Measurements from ENCODE around the gene SEMA3F. TPM values are rescaled to one million over a fixed set of nuclear protein-coding genes. Genes with fewer than 3 reads are reported as not detected.

SEMA3F gene
- 183 and 242 TPM in 2 replicates for total RNA-seq

GRCh38 chr3:50154840-50155490 lies at the start of gene SEMA3F:
Gene SEMA3F, plus strand, starts transcription at chr3:50155324. Its CDS starts 4,299 bp downstream, at chr3:50159623.

GRCh38 chr3:50190936-50191660 lies 36.0 kb downstream of the SEMA3F start, which contains the start of gene GNAT1:
Gene GNAT1, plus strand, starts transcription at chr3:50191610. Its CDS starts 116 bp downstream, at chr3:50191726.

GRCh38 chr3:50204804-50205412 lies 49.8 kb downstream of the SEMA3F start, which contains the start of gene SLC38A3:
Gene SLC38A3, plus strand, starts transcription at chr3:50205271. Its CDS starts 8,929 bp downstream, at chr3:50214200.

GRCh38 chr3:50235716-50236483 lies 80.8 kb downstream of the SEMA3F start, which contains the start of gene GNAI2:
Gene GNAI2, plus strand, starts transcription at chr3:50236204. Its CDS starts 132 bp downstream, at chr3:50236336.

Other genes with a start within 250 kb of the SEMA3F start
- gene MON1A, start 225.5 kb upstream of the SEMA3F start, total RNA-seq = 15.4 and 20.8 TPM in 2 replicates
- 28.6 and 34.2 TPM in 2 replicates for gene RBM6, start 215.2 kb upstream of the SEMA3F start, total RNA-seq
- 30.3 and 59.5 TPM in 2 replicates for gene RBM5, start 66.4 kb upstream of the SEMA3F start, total RNA-seq
- 0.35 TPM in 1 of 2 replicates, not detected in the other for gene GNAT1, start 36.3 kb downstream of the SEMA3F start, total RNA-seq
- 0.23 TPM in 1 of 2 replicates, not detected in the other for gene SLC38A3, start 49.9 kb downstream of the SEMA3F start, total RNA-seq
- 186 and 226 TPM in 2 replicates for gene GNAI2, start 80.9 kb downstream of the SEMA3F start, total RNA-seq
- 3.9 and 5.4 TPM in 2 replicates for gene SEMA3B, start 113.8 kb downstream of the SEMA3F start, total RNA-seq
- not detected in 2 replicates for gene LSMEM2, start 123.8 kb downstream of the SEMA3F start, total RNA-seq
- gene IFRD2, start 137.1 kb downstream of the SEMA3F start, total RNA-seq = 135 and 138 TPM in 2 replicates
- gene HYAL3, start 144.1 kb downstream of the SEMA3F start, total RNA-seq = 13.4 and 19.0 TPM in 2 replicates
- 28.8 and 38.5 TPM in 2 replicates for gene NAA80, start 144.1 kb downstream of the SEMA3F start, total RNA-seq
- gene HYAL1, start 148.2 kb downstream of the SEMA3F start, total RNA-seq = 29.3 and 29.6 TPM in 2 replicates
- gene HYAL2, start 167.4 kb downstream of the SEMA3F start, total RNA-seq = 81.7 and 102 TPM in 2 replicates
- 32.7 and 56.4 TPM in 2 replicates for gene TUSC2, start 172.9 kb downstream of the SEMA3F start, total RNA-seq
- 20.2 and 21.0 TPM in 2 replicates for gene RASSF1, start 185.5 kb downstream of the SEMA3F start, total RNA-seq
- 1.1 and 1.4 TPM in 2 replicates for gene ZMYND10, start 190.4 kb downstream of the SEMA3F start, total RNA-seq
- 14.7 and 17.4 TPM in 2 replicates for gene NPRL2, start 195.5 kb downstream of the SEMA3F start, total RNA-seq
- gene CYB561D2, start 195.5 kb downstream of the SEMA3F start, total RNA-seq = 24.9 and 28.8 TPM in 2 replicates
- 54.4 and 56.9 TPM in 2 replicates for gene TMEM115, start 204.2 kb downstream of the SEMA3F start, total RNA-seq

Measured in airway epithelial cell (primary cell).